ENCODE measurements around the gene DNM3. TPM values are rescaled to one million over a fixed set of nuclear protein-coding genes. Genes with fewer than 3 reads are reported as not detected.

The DNM3 gene
- total and polyA plus RNA-seq, 2 experiments from 2014 or later = 5.2 to 12.2 TPM

GRCh38 chr1:172019976-172020375, 178.7 kb downstream of the DNM3 start:
- no peaks in the 10 kb centered on the region for H3K36me3 ChIP-seq (ENCODE audit: insufficient read depth)
- no peak overlapping the region for H3K27ac ChIP-seq (ENCODE audit: low read depth)
- ATAC-seq (no peak), DNase-seq (ENCODE audit: low spot score) (no peak)
- H3K4me2 ChIP-seq = no peak overlapping the region
- peaks cover 4% of the 10 kb centered on the region; the same call in 1 of the 3 replicates for H3K4me1 Mint-ChIP-seq
- H4K20me1 ChIP-seq (replicated peaks; ENCODE audit: insufficient read depth) = no peaks in the 10 kb centered on the region
- no peaks in the 10 kb centered on the region for H3F3A ChIP-seq (replicated peaks; ENCODE audit: low read depth)
- no peak for TF ChIP-seq CTCF (conservative IDR thresholded peaks at IDR 0.05; ENCODE audit: low read depth in 2 of 2)
- no peak for TF ChIP-seq ZNF331 (CRISPR knock-in tag; IDR thresholded peaks at IDR 0.05; ENCODE audit: low read depth)
- H3K9me2 ChIP-seq (ENCODE audit: insufficient read depth) = no peaks in the 10 kb centered on the region
- H3K36me3 Mint-ChIP-seq (ENCODE audit: low read depth) = peaks cover 3% of the 10 kb centered on the region; the same call in 1 of the 3 replicates
- H3K4me3 Mint-ChIP-seq = no peak overlapping the region
- H3K27me3 Mint-ChIP-seq (ENCODE audit: insufficient read depth, low read depth, poor library complexity) = no peaks in the 10 kb centered on the region
- no peaks in the 10 kb centered on the region for H3K79me2 ChIP-seq (replicated peaks; ENCODE audit: insufficient read depth)
- peaks cover 3% of the 10 kb centered on the region; the same call in 1 of the 3 replicates for H3K9me3 Mint-ChIP-seq
- no peak overlapping the region for H3K4me3 ChIP-seq
- no peak overlapping the region for H2AFZ ChIP-seq
- H3K27me3 ChIP-seq (ENCODE audit: insufficient read depth) = no peaks in the 10 kb centered on the region
- H3K4me1 ChIP-seq (ENCODE audit: insufficient read depth) = no peaks in the 10 kb centered on the region
- no peak overlapping the region for H3K27ac Mint-ChIP-seq

GRCh38 chr1:172024516-172024915, 183.2 kb downstream of the DNM3 start:
- Mint-ChIP-seq H3K9me3 (no peaks in the 10 kb centered on the region), H3K27me3 (ENCODE audit: insufficient read depth, low read depth, poor library complexity) (no peaks in the 10 kb centered on the region), H3K4me1 (peaks cover 8% of the 10 kb centered on the region; the same call in 2 of the 3 replicates), H3K36me3 (ENCODE audit: low read depth) (no peaks in the 10 kb centered on the region), H3K4me3 (no peak overlapping the region), H3K27ac (no peak overlapping the region)
- H3K27ac ChIP-seq (ENCODE audit: low read depth) = no peak overlapping the region
- no peaks in the 10 kb centered on the region for H3K27me3 ChIP-seq (ENCODE audit: insufficient read depth)
- H2AFZ ChIP-seq = no peak overlapping the region
- H4K20me1 ChIP-seq (replicated peaks; ENCODE audit: insufficient read depth) = no peaks in the 10 kb centered on the region
- no peak overlapping the region for H3K4me2 ChIP-seq
- H3K9me2 ChIP-seq (ENCODE audit: insufficient read depth) = 0 out of 2 replicates have a peak, but pooled peaks cover 4% of the 10 kb centered on the region
- no peak overlapping the region for H3K4me3 ChIP-seq
- H3K4me1 ChIP-seq (ENCODE audit: insufficient read depth) = no peaks in the 10 kb centered on the region
- DNase-seq (ENCODE audit: low spot score) (no peak), ATAC-seq (peak; percentile 54)
- H3K79me2 ChIP-seq (replicated peaks; ENCODE audit: insufficient read depth) = no peaks in the 10 kb centered on the region
- no peaks in the 10 kb centered on the region for H3F3A ChIP-seq (replicated peaks; ENCODE audit: low read depth)
- no peaks in the 10 kb centered on the region for H3K36me3 ChIP-seq (ENCODE audit: insufficient read depth)
- no peak for TF ChIP-seq JUNB (IDR thresholded peaks at IDR 0.05; ENCODE audit: unreplicated experiment)
- no peak for TF ChIP-seq EZH2phosphoT487 (IDR thresholded peaks at IDR 0.05; ENCODE audit: unreplicated experiment)
- TF ChIP-seq STAT1 (IDR thresholded peaks at IDR 0.05; ENCODE audit: unreplicated experiment) = no peak
- no peak for TF ChIP-seq ETS1 (IDR thresholded peaks at IDR 0.05)
- no peak for TF ChIP-seq CTCF (conservative IDR thresholded peaks at IDR 0.05; ENCODE audit: low read depth in 2 of 2)
- TF ChIP-seq ZNF331 (CRISPR knock-in tag; IDR thresholded peaks at IDR 0.05; ENCODE audit: low read depth) = no peak
- TF ChIP-seq ZNF114 (CRISPR knock-in tag; IDR thresholded peaks at IDR 0.05) = no peak
- TF ChIP-seq CREB1 (CRISPR knock-in tag; IDR thresholded peaks at IDR 0.05; ENCODE audit: low read depth) = no peak
- TF ChIP-seq NANOG (IDR thresholded peaks at IDR 0.05; ENCODE audit: borderline replicate concordance) = no peak
- no peak for TF ChIP-seq REST (IDR thresholded peaks at IDR 0.05; ENCODE audit: unreplicated experiment)
- no peak for TF ChIP-seq EZH2 (IDR thresholded peaks at IDR 0.05; ENCODE audit: low read depth, unreplicated experiment)
